DMS153 treated with DMSO at 0.1 percent for 48 hours (cell line): ENCODE measurements around the gene RNF40.

Source experiments
- DNase-seq: peaks from one replicate; lab custom pipeline; 2025; ENCODE audit not compliant: unreplicated experiment; lab: John Stamatoyannopoulos, UW

The RNF40 gene

GRCh38 chr16:30761427-30761927 is 645 bp upstream of the RNF40 start:
- no peak for DNase-seq

GRCh38 chr16:30762991-30763725 is 1.0 kb downstream of the RNF40 start:
- no peak for DNase-seq

- DNase-seq: no peak
Observed at GRCh38 chr16:30764086-30764485, 2.0 kb downstream of the RNF40 start.

GRCh38 chr16:30764816-30765465 is 2.8 kb downstream of the RNF40 start:
- no peak for DNase-seq

- DNase-seq: no peak
Observed at GRCh38 chr16:30766206-30766932, 4.2 kb downstream of the RNF40 start.

- DNase-seq: no peak
Observed at GRCh38 chr16:30766933-30767284, 4.8 kb downstream of the RNF40 start.

- DNase-seq: no peak
Observed at GRCh38 chr16:30767767-30768465, 5.8 kb downstream of the RNF40 start.

GRCh38 chr16:30768583-30769181 is 6.6 kb downstream of the RNF40 start:
- no peak for DNase-seq

- DNase-seq: no peak
Observed at GRCh38 chr16:30769379-30770089, 7.4 kb downstream of the RNF40 start.

- DNase-seq: no peak
Observed at GRCh38 chr16:30771726-30772125, 9.6 kb downstream of the RNF40 start.

- no peak for DNase-seq
Observed at GRCh38 chr16:30773826-30774225, 11.7 kb downstream of the RNF40 start.

- no peak for DNase-seq
Observed at GRCh38 chr16:30774367-30775130, 12.4 kb downstream of the RNF40 start.

GRCh38 chr16:30775131-30775391 is 12.9 kb downstream of the RNF40 start:
- DNase-seq: no peak

GRCh38 chr16:30775392-30776188 is 13.5 kb downstream of the RNF40 start:
- peak; percentile 71 for DNase-seq

GRCh38 chr16:30777591-30778297 is 15.6 kb downstream of the RNF40 start:
- DNase-seq: no peak

GRCh38 chr16:30778549-30779244 is 16.6 kb downstream of the RNF40 start:
- DNase-seq: no peak

- DNase-seq: no peak
Observed at GRCh38 chr16:30779596-30779995, 17.5 kb downstream of the RNF40 start.

- no peak for DNase-seq
Observed at GRCh38 chr16:30780021-30780420, 17.9 kb downstream of the RNF40 start.
